ENCODE results near the gene EMILIN2.

GRCh38 chr18:2823966-2824365, 22.8 kb upstream of the EMILIN2 start:
- TF ChIP-seq POLR2A (IDR thresholded peaks at IDR 0.05; ENCODE audit: low read length) (no peak), GATA1 (IDR thresholded peaks at IDR 0.05; ENCODE audit: low read depth, low read length) (no peak)
